ENCODE data around the gene ARHGAP23.

ARHGAP23 gene

GRCh38 chr17:38453951-38454421 lies 25.7 kb downstream of the ARHGAP23 start:
- TF ChIP-seq POLR2AphosphoS5 (IDR thresholded peaks at IDR 0.05; ENCODE audit: low read depth, low read length) (no peak), FOXP2 (optimal IDR thresholded peaks at IDR 0.05; ENCODE audit: borderline replicate concordance, extremely low read depth, extremely low read length, insufficient read depth) (no peak), SIN3A (IDR thresholded peaks at IDR 0.05; ENCODE audit: borderline replicate concordance, insufficient read depth, low read length) (no peak), REST (IDR thresholded peaks at IDR 0.05; ENCODE audit: insufficient read depth in 1 of 2, low read depth in 2 of 2, low read length in 2 of 2) (no peak), TAF1 (IDR thresholded peaks at IDR 0.05; ENCODE audit: borderline replicate concordance, insufficient read depth, low read length) (no peak)

DNA sequence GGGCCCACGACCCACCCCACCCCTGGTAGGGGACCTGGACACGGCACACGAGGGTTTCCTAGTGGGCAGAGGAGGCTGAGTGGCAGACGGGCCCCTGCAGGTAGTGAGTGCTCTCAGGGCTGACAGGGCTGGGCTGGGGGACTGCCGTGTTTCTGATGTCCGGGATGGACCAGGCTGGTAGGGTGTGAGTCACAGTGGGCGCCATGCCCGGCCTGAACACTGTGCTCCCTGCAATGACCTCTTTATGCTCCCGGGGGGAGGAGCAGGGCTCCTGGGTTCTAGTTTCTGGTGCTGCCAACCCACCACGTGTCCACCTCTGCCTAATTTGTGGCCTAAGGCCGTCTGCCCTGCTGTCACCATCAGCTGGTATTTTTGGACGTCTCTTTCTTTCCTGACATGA lies 26.3 kb downstream of the ARHGAP23 start:
- TF ChIP-seq POLR2AphosphoS5 (IDR thresholded peaks at IDR 0.05; ENCODE audit: low read depth, low read length) (no peak), SIN3A (IDR thresholded peaks at IDR 0.05; ENCODE audit: borderline replicate concordance, insufficient read depth, low read length) (no peak), REST (IDR thresholded peaks at IDR 0.05; ENCODE audit: insufficient read depth in 1 of 2, low read depth in 2 of 2, low read length in 2 of 2) (no peak), FOXP2 (optimal IDR thresholded peaks at IDR 0.05; ENCODE audit: borderline replicate concordance, extremely low read depth, extremely low read length, insufficient read depth) (no peak), TAF1 (IDR thresholded peaks at IDR 0.05; ENCODE audit: borderline replicate concordance, insufficient read depth, low read length) (no peak)

GRCh38 chr17:38455288-38455915 lies 27.1 kb downstream of the ARHGAP23 start:
- TF ChIP-seq TAF1 (IDR thresholded peaks at IDR 0.05; ENCODE audit: borderline replicate concordance, insufficient read depth, low read length): no peak
- TF ChIP-seq FOXP2 (optimal IDR thresholded peaks at IDR 0.05; ENCODE audit: borderline replicate concordance, extremely low read depth, extremely low read length, insufficient read depth): no peak
- TF ChIP-seq POLR2AphosphoS5 (IDR thresholded peaks at IDR 0.05; ENCODE audit: low read depth, low read length): no peak
- TF ChIP-seq SIN3A (IDR thresholded peaks at IDR 0.05; ENCODE audit: borderline replicate concordance, insufficient read depth, low read length): no peak
- no peak; a peak in 1 of 4 replicates for TF ChIP-seq REST (IDR thresholded peaks at IDR 0.05; ENCODE audit: insufficient read depth in 1 of 2, low read depth in 2 of 2, low read length in 2 of 2)

DNA sequence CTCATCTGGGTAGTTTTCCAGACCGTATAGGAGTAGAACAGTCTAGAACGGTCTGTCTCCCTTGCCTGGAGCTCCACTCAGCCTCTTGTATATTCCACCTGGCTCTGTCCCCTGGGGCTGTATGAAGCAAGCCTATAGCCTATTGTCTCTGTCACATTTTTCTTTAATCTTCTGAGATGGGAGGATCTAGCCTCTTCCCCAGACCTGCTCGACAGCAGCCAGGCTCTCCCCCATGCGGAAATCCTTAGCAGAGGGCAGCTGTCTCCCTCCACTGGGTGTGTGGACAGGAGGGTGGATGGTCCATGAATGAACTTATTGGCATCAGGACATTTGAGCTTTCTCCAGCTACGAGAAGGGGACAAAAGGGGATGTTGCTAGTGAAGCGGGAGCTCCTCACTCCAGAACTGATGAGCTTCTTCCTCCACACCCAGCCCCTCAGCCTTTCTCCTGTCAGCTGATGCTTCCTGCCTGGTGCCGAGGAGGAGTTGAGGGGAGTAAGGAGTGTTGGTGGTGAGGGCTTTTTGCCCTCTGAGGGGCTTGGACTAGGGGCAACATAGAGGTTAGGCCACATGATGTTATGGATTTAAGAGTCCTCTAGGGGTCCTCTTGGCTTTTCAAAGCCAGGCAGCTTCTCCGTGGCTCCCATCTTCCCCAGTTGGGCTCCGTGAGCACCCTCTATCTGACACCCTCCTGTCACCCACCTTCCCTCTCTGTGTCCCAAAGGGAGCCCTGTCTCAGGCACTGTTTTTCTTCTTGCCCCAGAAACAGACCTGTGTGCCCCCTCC lies 28.0 kb downstream of the ARHGAP23 start:
- TF ChIP-seq FOXP2 (optimal IDR thresholded peaks at IDR 0.05; ENCODE audit: borderline replicate concordance, extremely low read depth, extremely low read length, insufficient read depth) (no peak), POLR2AphosphoS5 (IDR thresholded peaks at IDR 0.05; ENCODE audit: low read depth, low read length) (no peak), SIN3A (IDR thresholded peaks at IDR 0.05; ENCODE audit: borderline replicate concordance, insufficient read depth, low read length) (no peak), REST (IDR thresholded peaks at IDR 0.05; ENCODE audit: insufficient read depth in 1 of 2, low read depth in 2 of 2, low read length in 2 of 2) (no peak), TAF1 (IDR thresholded peaks at IDR 0.05; ENCODE audit: borderline replicate concordance, insufficient read depth, low read length) (no peak)
